MCF 10A (cell line): ENCODE data around the gene CACNA1C. TPM values are rescaled to one million over a fixed set of nuclear protein-coding genes. Genes with fewer than 3 reads are reported as not detected.
"Not testable (repeated sequence)": the region's sequence is repeated elsewhere in the genome, so short reads cannot be mapped to it uniquely, and the experiment has no call there.

Source experiments
- BruUV-seq: library from RNA; stranded (reverse); fragments of 400-500 nt; replicated peaks from 2 replicates; lab custom pipeline; 2021; lab: Mats Ljungman, UMichigan
- CTCF ChIA-PET: fragments of 300-600 bp; sonication (Branson Sonifier 250); formaldehyde crosslinking; extraction: SDS; loops from one replicate; lab custom pipeline; 2021; ENCODE audit warnings: antibody characterized with exemption, inconsistent platforms; lab: Yijun Ruan, JAX
- POLR2A ChIA-PET: fragments of 300-600, 350-650 bp; sonication (Branson Sonifier 250); formaldehyde crosslinking; extraction: SDS; loops from one replicate; lab custom pipeline; 2020; ENCODE audit warnings: antibody characterized with exemption, inconsistent platforms; lab: Yijun Ruan, JAX
- DNase-seq: peaks from one replicate; pipeline ENCODE4 v3.0.0-alpha.2; 2018; ENCODE audit not compliant: unreplicated experiment
- H3K27ac Mint-ChIP-seq: one replicate; pipeline ENCODE4 v1.8.0; 2022; ENCODE audit warnings: mild to moderate bottlenecking, low read depth, mixed read lengths; ENCODE audit not compliant: unreplicated experiment
- H3K27me3 Mint-ChIP-seq: one replicate; pipeline ENCODE4 v1.8.0; 2022; ENCODE audit warnings: mixed read lengths; ENCODE audit not compliant: insufficient read depth, unreplicated experiment
- H3K36me3 Mint-ChIP-seq: one replicate; pipeline ENCODE4 v1.8.0; 2022; ENCODE audit warnings: mild to moderate bottlenecking, moderate library complexity, mixed read lengths; ENCODE audit not compliant: insufficient read depth, unreplicated experiment
- H3K4me1 Mint-ChIP-seq: one replicate; pipeline ENCODE4 v1.8.0; 2022; ENCODE audit warnings: mixed read lengths; ENCODE audit not compliant: insufficient read depth, unreplicated experiment
- H3K4me3 Mint-ChIP-seq: one replicate; pipeline ENCODE4 v1.8.0; 2022; ENCODE audit warnings: mild to moderate bottlenecking, moderate library complexity, mixed read lengths; ENCODE audit not compliant: unreplicated experiment
- H3K9me3 Mint-ChIP-seq: one replicate; pipeline ENCODE4 v1.8.0; 2022; ENCODE audit warnings: mixed read lengths; ENCODE audit not compliant: unreplicated experiment
- CTCF ChIP-seq: fragments of 200-600 bp; IDR thresholded peaks from one replicate; pipeline ENCODE4 v1.8.0; 2022; ENCODE audit warnings: antibody characterized with exemption, mild to moderate bottlenecking; ENCODE audit not compliant: unreplicated experiment
- intact Hi-C: fragments of 100-400 bp; cut with micrococcal nuclease; formaldehyde crosslinking; loops from 2 replicates; pipeline ENCODE4 v1.14.1; 2022
- total RNA-seq: library from RNA; stranded (reverse); gene quantifications from 2 replicates; pipeline ENCODE4 v1.2.3, GENCODE V29; 2022

CACNA1C gene
- total RNA-seq, 1 experiment from 2014 or later, result not detected

GRCh38 chr12:2248901-2249381, 196.2 kb downstream of the CACNA1C start:
- CTCF ChIA-PET, result no interaction called here
- peak; percentile 22 for DNase-seq
- no TSS peak for BruUV-seq
- POLR2A ChIA-PET, result no interaction called here
- no peak overlapping the region for H3K4me3 Mint-ChIP-seq
- H3K4me1 Mint-ChIP-seq, result peaks cover 4% of the 10 kb centered on the region
- TF ChIP-seq CTCF, result no peak
- intact Hi-C loops, result no loop called here
- peaks cover 8% of the 10 kb centered on the region for H3K27me3 Mint-ChIP-seq
- H3K36me3 Mint-ChIP-seq, result no peaks in the 10 kb centered on the region
- no peaks in the 10 kb centered on the region for H3K9me3 Mint-ChIP-seq
- no peak overlapping the region for H3K27ac Mint-ChIP-seq

- Mint-ChIP-seq H3K4me3 (no peak overlapping the region), H3K27me3 (peaks cover 12% of the 10 kb centered on the region), H3K4me1 (no peaks in the 10 kb centered on the region), H3K27ac (no peak overlapping the region), H3K9me3 (peaks cover 4% of the 10 kb centered on the region), H3K36me3 (no peaks in the 10 kb centered on the region)
- DNase-seq, result no peak
- no TSS peak for BruUV-seq
- ChIA-PET POLR2A (no interaction called here), CTCF (no interaction called here)
- intact Hi-C loops, result no loop called here
- no peak for TF ChIP-seq CTCF
Observed at GRCh38 chr12:2250797-2251196, 198.0 kb downstream of the CACNA1C start.

- H3K27ac Mint-ChIP-seq, result no peak overlapping the region
- H3K36me3 Mint-ChIP-seq, result no peaks in the 10 kb centered on the region
- H3K9me3 Mint-ChIP-seq, result peaks cover 8% of the 10 kb centered on the region
- no peaks in the 10 kb centered on the region for H3K4me1 Mint-ChIP-seq
- DNase-seq, result no peak
- no TSS peak for BruUV-seq
- intact Hi-C loops, result no loop called here
- no peak overlapping the region for H3K4me3 Mint-ChIP-seq
- ChIA-PET POLR2A (no interaction called here), CTCF (interaction anchor here (0.6 kb wide), 1 partner anchor 599 kb away, joined by 3 read pairs; no protein-coding TSS in a partner anchor)
- H3K27me3 Mint-ChIP-seq, result peaks cover 12% of the 10 kb centered on the region
- TF ChIP-seq CTCF, result no peak
Observed at GRCh38 chr12:2251526-2252209, 198.9 kb downstream of the CACNA1C start.

- no peak overlapping the region for H3K27ac Mint-ChIP-seq
- H3K4me3 Mint-ChIP-seq, result no peak overlapping the region
- peaks cover 8% of the 10 kb centered on the region for H3K9me3 Mint-ChIP-seq
- TF ChIP-seq CTCF, result no peak
- peaks cover 12% of the 10 kb centered on the region for H3K27me3 Mint-ChIP-seq
- no TSS peak for BruUV-seq
- no peaks in the 10 kb centered on the region for H3K4me1 Mint-ChIP-seq
- CTCF ChIA-PET, result interaction anchor here (0.6 kb wide), 1 partner anchor 238 kb away, joined by 5 read pairs; no protein-coding TSS in a partner anchor
- POLR2A ChIA-PET, result no interaction called here
- intact Hi-C loops, result no loop called here
- H3K36me3 Mint-ChIP-seq, result no peaks in the 10 kb centered on the region
- DNase-seq, result no peak
Observed at GRCh38 chr12:2255311-2255710, 202.5 kb downstream of the CACNA1C start.

- H3K27ac Mint-ChIP-seq, H3K4me3 Mint-ChIP-seq, DNase-seq, H3K4me1 Mint-ChIP-seq, intact Hi-C loops, H3K36me3 Mint-ChIP-seq, POLR2A ChIA-PET, BruUV-seq, H3K9me3 Mint-ChIP-seq: not testable (repeated sequence)
- CTCF ChIA-PET, result interaction anchor here (0.6 kb wide), 1 partner anchor 239 kb away, joined by 5 read pairs; no protein-coding TSS in a partner anchor
- H3K27me3 Mint-ChIP-seq, result peaks cover 12% of the 10 kb centered on the region
Observed at GRCh38 chr12:2255731-2256130, 202.9 kb downstream of the CACNA1C start.
